Brain microvascular endothelial cell (primary cell): ENCODE measurements around the gene CPLX3.

Experiments used
- DNase-seq: peaks from one replicate; pipeline ENCODE4 v3.0.0-alpha.2; 2020
- H3K27ac ChIP-seq: fragments of 250-450 bp; sonication (Bioruptor Pico); 2 replicates; pipeline ENCODE4 v1.5.1; 2020; ENCODE audit warnings: mild to moderate bottlenecking, moderate library complexity
- H3K27me3 ChIP-seq: fragments of 250-450 bp; sonication (Bioruptor Pico); replicated peaks from 2 replicates; pipeline ENCODE4 v1.5.1; 2020; ENCODE audit warnings: mild to moderate bottlenecking
- H3K36me3 ChIP-seq: fragments of 250-450 bp; sonication (Bioruptor Pico); replicated peaks from 2 replicates; pipeline ENCODE4 v1.5.1; 2020; ENCODE audit warnings: mild to moderate bottlenecking
- H3K4me3 ChIP-seq: 2 replicates; pipeline ENCODE4 v1.5.1; 2011; ENCODE audit warnings: low read depth, mild to moderate bottlenecking, control low read depth, low read length, moderate library complexity
- in situ Hi-C: cut with HindIII; loops from 2 replicates; pipeline ENCODE4 v1.10.0; 2017; ENCODE audit warnings: low sequenced_read_pairs, low pct_ligation_motif_present
- TF ChIP-seq, protein P1 (sequence below): IDR thresholded peaks from 2 replicates; pipeline ENCODE4 v1.5.1; 2011; ENCODE audit warnings: low read depth, mild to moderate bottlenecking, moderate library complexity, low read length, control low read depth, inconsistent platforms; ENCODE audit errors: missing control alignments

CPLX3 gene

GRCh38 chr15:74868059-74868458, 41.6 kb downstream of the CPLX3 start:
- no peak overlapping the region for H3K27ac ChIP-seq
- H3K4me3 ChIP-seq, result no peak overlapping the region

GRCh38 chr15:74869372-74869725, 42.9 kb downstream of the CPLX3 start:
- in situ Hi-C loops, result no loop called here
- Histone ChIP-seq H3K36me3 (peaks cover 2% of the 10 kb centered on the region), H3K4me3 (no peak overlapping the region), H3K27me3 (no peaks in the 10 kb centered on the region), H3K27ac (no peak overlapping the region)
- TF ChIP-seq, protein P1, sequence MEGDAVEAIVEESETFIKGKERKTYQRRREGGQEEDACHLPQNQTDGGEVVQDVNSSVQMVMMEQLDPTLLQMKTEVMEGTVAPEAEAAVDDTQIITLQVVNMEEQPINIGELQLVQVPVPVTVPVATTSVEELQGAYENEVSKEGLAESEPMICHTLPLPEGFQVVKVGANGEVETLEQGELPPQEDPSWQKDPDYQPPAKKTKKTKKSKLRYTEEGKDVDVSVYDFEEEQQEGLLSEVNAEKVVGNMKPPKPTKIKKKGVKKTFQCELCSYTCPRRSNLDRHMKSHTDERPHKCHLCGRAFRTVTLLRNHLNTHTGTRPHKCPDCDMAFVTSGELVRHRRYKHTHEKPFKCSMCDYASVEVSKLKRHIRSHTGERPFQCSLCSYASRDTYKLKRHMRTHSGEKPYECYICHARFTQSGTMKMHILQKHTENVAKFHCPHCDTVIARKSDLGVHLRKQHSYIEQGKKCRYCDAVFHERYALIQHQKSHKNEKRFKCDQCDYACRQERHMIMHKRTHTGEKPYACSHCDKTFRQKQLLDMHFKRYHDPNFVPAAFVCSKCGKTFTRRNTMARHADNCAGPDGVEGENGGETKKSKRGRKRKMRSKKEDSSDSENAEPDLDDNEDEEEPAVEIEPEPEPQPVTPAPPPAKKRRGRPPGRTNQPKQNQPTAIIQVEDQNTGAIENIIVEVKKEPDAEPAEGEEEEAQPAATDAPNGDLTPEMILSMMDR, result no peak
- no peak for DNase-seq

More at GRCh38 chr15:74868059-74868458, 41.6 kb downstream of the CPLX3 start:
- DNase-seq, result no peak
- Histone ChIP-seq H3K27me3 (no peaks in the 10 kb centered on the region), H3K36me3 (peaks cover 2% of the 10 kb centered on the region)
- in situ Hi-C loops, result no loop called here
- TF ChIP-seq, protein P1, result no peak

DNA sequence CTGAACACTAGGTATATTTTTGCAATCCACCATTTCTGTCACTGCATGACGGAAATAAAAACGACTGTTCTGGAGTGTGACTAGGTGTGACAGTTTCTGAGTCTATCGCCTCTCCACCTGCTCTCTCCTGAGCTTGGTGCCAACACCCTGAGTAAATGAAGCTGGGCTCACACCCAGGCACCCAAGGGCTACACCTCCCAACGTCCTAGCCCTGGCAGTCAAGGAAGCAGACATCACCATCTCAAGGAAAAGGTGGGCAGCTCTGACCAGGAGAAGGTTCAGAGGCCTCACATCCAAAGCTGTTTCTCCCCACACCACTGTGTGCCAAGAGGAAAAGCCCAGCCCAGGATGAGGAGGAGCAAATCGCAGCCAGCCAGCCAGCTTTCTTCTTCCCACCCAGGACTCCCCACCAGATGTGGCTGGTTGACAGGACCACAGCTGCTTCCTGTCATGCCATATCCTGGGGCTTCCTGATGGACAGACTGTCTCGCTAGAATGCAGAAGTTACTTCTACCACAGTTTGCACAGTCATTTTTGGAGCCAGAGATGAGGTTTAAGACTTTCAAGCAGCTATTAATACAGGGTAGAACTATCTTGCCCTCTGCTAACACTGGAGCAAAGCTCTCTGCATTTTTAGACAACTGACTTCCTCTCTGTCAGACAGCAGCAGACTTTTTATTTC, 43.4 kb downstream of the CPLX3 start:
- no peak overlapping the region for H3K4me3 ChIP-seq
- H3K27me3 ChIP-seq, result no peaks in the 10 kb centered on the region
- no peak overlapping the region for H3K27ac ChIP-seq
- peaks cover 2% of the 10 kb centered on the region for H3K36me3 ChIP-seq
- in situ Hi-C loops, result no loop called here
- no peak for DNase-seq
- TF ChIP-seq, protein P1, result no peak

GRCh38 chr15:74870436-74871215, 44.2 kb downstream of the CPLX3 start:
- in situ Hi-C loops, result no loop called here
- Histone ChIP-seq H3K27ac (no peak overlapping the region), H3K27me3 (no peaks in the 10 kb centered on the region), H3K4me3 (no peak overlapping the region), H3K36me3 (peaks cover 2% of the 10 kb centered on the region)
- DNase-seq, result no peak
- TF ChIP-seq, protein P1, result no peak

DNA sequence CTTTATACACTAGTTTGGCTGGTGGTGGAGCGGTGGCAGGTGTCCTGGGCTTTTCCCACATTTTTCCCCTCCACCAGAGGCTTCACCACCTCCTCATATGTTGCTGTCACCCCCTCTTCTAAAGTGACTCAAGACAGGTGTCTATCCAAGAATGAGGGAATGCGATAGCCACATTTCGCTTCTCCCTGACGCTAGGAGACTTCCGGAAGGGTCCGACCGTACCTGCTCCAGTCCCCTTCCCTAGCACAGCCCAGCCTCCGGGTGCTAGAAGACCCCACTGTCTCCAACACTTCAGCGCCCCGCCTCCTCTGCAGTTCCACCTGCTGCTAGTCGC, 46.2 kb downstream of the CPLX3 start:
- Histone ChIP-seq H3K36me3 (no peaks in the 10 kb centered on the region), H3K27ac (peak overlapping the region; percentile 92), H3K4me3 (peak overlapping the region; percentile 82), H3K27me3 (no peaks in the 10 kb centered on the region)
- no peak for DNase-seq
- TF ChIP-seq, protein P1, result no peak
- in situ Hi-C loops, result no loop called here
